ENCODE results near the gene SLC22A5.

DNA sequence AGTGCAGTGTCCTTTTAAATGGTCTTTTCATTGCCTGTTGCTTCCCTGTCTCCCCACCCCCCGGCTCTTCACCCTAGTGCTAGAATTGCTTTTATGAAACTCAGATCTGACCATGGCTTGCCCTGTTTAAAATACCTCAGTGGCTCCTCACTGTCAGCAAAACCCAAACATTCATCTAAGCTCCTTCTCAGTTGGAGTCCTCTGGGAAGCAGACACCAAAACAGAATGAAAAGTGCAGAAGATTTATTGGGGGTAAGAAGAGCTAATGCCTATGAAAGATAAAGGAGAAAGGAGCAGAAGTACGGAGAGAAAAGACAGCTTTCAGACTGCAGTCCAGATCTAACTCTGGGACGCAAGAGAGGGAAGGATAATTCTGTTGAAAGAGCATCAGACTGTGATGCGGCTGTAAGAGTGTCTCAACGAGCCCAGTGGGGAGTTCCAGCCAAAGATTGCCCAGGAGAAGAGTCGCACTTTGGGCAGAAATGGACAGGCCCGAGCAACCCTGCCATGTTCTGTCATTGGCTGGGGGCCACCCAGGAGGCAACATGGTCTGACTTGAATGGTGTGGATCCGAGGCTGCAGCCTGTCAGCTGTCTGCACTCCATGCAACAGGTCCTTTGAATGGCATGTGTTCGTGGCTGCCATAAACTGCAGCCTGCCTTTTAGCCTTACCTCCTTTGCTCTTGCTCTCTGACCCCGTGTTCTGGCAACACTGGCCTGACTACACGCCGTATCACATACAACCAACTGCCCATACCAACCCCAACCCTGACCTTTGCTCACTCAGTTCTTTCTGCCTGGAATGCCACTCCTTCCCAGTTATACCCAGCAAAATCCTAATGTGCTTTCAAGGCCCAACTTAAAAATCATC lies 65.1 kb downstream of the SLC22A5 start:
- TF ChIP-seq POLR2A (IDR thresholded peaks at IDR 0.05; ENCODE audit: low read length) (no peak), GATA1 (IDR thresholded peaks at IDR 0.05; ENCODE audit: low read depth, low read length) (no peak)

Measured in erythroblast (primary cell).